H1 (cell line): ENCODE results near the gene MYO15B. TPM values are rescaled to one million over a fixed set of nuclear protein-coding genes. Genes with fewer than 3 reads are reported as not detected.

ENCODE experiments used
- CTCF ChIA-PET: fragments of 300-600 bp; sonication (Branson Sonifier 250); formaldehyde crosslinking; loops from one replicate; lab custom pipeline; 2021; ENCODE audit not compliant: partially characterized antibody; lab: Charles Lee
- POLR2A ChIA-PET: fragments of 300-600 bp; sonication (Branson Sonifier 250); formaldehyde crosslinking; loops from one replicate; lab custom pipeline; 2021; ENCODE audit warnings: inconsistent platforms; ENCODE audit not compliant: partially characterized antibody; lab: Charles Lee
- DNase-seq, 2 experiments: peaks; one replicate each; pipeline versions ENCODE4 v3.0.0 to v3.0.0-alpha.2; 2010 to 2022; ENCODE audit warnings: low spot score in 2 of 2, low read depth in 1 of 2, mixed read lengths in 1 of 2
- FAIRE-seq: peaks from 2 replicates; lab custom pipeline; 2011; peaks lifted over from hg19 to GRCh38; lab: Jason Lieb, UNC
- H2AFZ ChIP-seq: 2 replicates; pipeline ENCODE4 v1.8.1; 2012; ENCODE audit warnings: low read length, inconsistent platforms
- H2AK5ac ChIP-seq: 2 replicates; pipeline ENCODE4 v1.6.1; 2013; ENCODE audit warnings: low read depth, low read length
- H2BK120ac ChIP-seq: replicated peaks from 2 replicates; pipeline ENCODE3; 2013; ENCODE audit warnings: low read depth, low read length, inconsistent platforms
- H2BK12ac ChIP-seq: 2 replicates; pipeline ENCODE4 v1.6.1; 2013; ENCODE audit warnings: low read depth, low read length
- H2BK15ac ChIP-seq: 2 replicates; pipeline ENCODE4 v1.6.1; 2013; ENCODE audit warnings: low read length
- H2BK20ac ChIP-seq: 2 replicates; pipeline ENCODE4 v1.6.1; 2013; ENCODE audit warnings: low read length
- H2BK5ac ChIP-seq: 2 replicates; pipeline ENCODE4 v1.6.1; 2013; ENCODE audit warnings: low read depth, low read length
- H3K14ac ChIP-seq: 2 replicates; pipeline ENCODE4 v1.6.1; 2013; ENCODE audit warnings: inconsistent platforms; ENCODE audit not compliant: insufficient read length
- H3K18ac ChIP-seq: 2 replicates; pipeline ENCODE4 v1.6.1; 2013; ENCODE audit warnings: low read length; ENCODE audit errors: extremely low read depth
- H3K23ac ChIP-seq: 2 replicates; pipeline ENCODE4 v1.6.1; 2013; ENCODE audit warnings: inconsistent platforms; ENCODE audit not compliant: insufficient read length
- H3K23me2 ChIP-seq: 2 replicates; pipeline ENCODE4 v1.6.1; 2013; ENCODE audit warnings: low read depth, low read length
- H3K27ac ChIP-seq: 2 replicates; pipeline ENCODE4 v1.6.1; 2011; ENCODE audit warnings: low read depth, low read length, inconsistent platforms
- H3K27me3 ChIP-seq, 4 experiments: replicated peaks in 1 of 4; 1 replicate in 1 of 4; 2 replicates in 3 of 4; pipeline versions ENCODE4 v1.6.1 to v1.8.1; 2011 to 2013; ENCODE audit warnings: low read length in 3 of 4, mild to moderate bottlenecking in 3 of 4, inconsistent platforms in 2 of 4, mixed read lengths in 2 of 4, moderate library complexity in 1 of 4; ENCODE audit not compliant: control insufficient read depth in 3 of 4, insufficient read depth in 3 of 4; ENCODE audit errors: extremely low read depth in 1 of 4
- H3K36me3 ChIP-seq, 4 experiments: 2 replicates each; pipeline versions ENCODE4 v1.6.1 to v1.8.1; 2011 to 2013; ENCODE audit warnings: mild to moderate bottlenecking in 4 of 4, low read length in 3 of 4, moderate library complexity in 2 of 4, control low read depth in 1 of 4, inconsistent platforms in 1 of 4; ENCODE audit not compliant: insufficient read depth in 4 of 4, control insufficient read depth in 2 of 4
- H3K4ac ChIP-seq: replicated peaks from 2 replicates; pipeline ENCODE3; 2013; ENCODE audit warnings: low read length, low read depth, mixed read lengths, inconsistent platforms; ENCODE audit not compliant: insufficient read length
- H3K4me1 ChIP-seq, 4 experiments: replicated peaks in 1 of 4; 1 replicate in 1 of 4; 2 replicates in 3 of 4; pipeline versions ENCODE4 v1.6.1 to v1.8.1; 2011 to 2013; ENCODE audit warnings: low read length in 3 of 4, inconsistent platforms in 2 of 4, mixed read lengths in 1 of 4; ENCODE audit not compliant: insufficient read depth in 4 of 4, control insufficient read depth in 3 of 4
- H3K4me2 ChIP-seq, 2 experiments: 2 replicates each; pipeline versions ENCODE4 v1.6.1 to v1.8.1; 2011 to 2013; ENCODE audit warnings: low read depth in 2 of 2, low read length in 2 of 2, control low read depth in 1 of 2, inconsistent platforms in 1 of 2, mild to moderate bottlenecking in 1 of 2; ENCODE audit not compliant: insufficient read depth in 1 of 2
- H3K4me3 ChIP-seq, 4 experiments: fragments of 200-600, 300-600 bp in 1 of 4; sonication (generic), shearing (Covaris generic), sonication (Bioruptor Twin) in 1 of 4; 2 replicates each; pipeline versions ENCODE4 v1.5.1 to v1.8.1; 2011 to 2016; ENCODE audit warnings: low read length in 4 of 4, low read depth in 3 of 4, control low read depth in 2 of 4, inconsistent platforms in 2 of 4, mild to moderate bottlenecking in 2 of 4, mixed read lengths in 1 of 4, moderate library complexity in 1 of 4; ENCODE audit not compliant: insufficient read depth in 2 of 4; ENCODE audit errors: extremely low read depth in 1 of 4
- H3K56ac ChIP-seq: replicated peaks from 2 replicates; pipeline ENCODE3; 2013; ENCODE audit warnings: low read depth, mild to moderate bottlenecking, mixed read lengths, low read length, inconsistent platforms; ENCODE audit not compliant: insufficient read length
- H3K79me1 ChIP-seq: 2 replicates; pipeline ENCODE4 v1.6.1; 2013; ENCODE audit warnings: low read depth, low read length, control low read depth
- H3K79me2 ChIP-seq, 2 experiments: 2 replicates each; pipeline versions ENCODE4 v1.6.1 to v1.8.1; 2012 to 2013; ENCODE audit warnings: low read length in 2 of 2, mild to moderate bottlenecking in 2 of 2, inconsistent platforms in 1 of 2; ENCODE audit not compliant: insufficient read depth in 2 of 2, control insufficient read depth in 1 of 2
- H3K9ac ChIP-seq, 4 experiments: replicated peaks in 1 of 4; 1 replicate in 1 of 4; 2 replicates in 3 of 4; pipeline versions ENCODE4 v1.6.1 to v1.8.1; 2011 to 2013; ENCODE audit warnings: low read depth in 3 of 4, low read length in 3 of 4, control low read depth in 2 of 4, mild to moderate bottlenecking in 2 of 4, moderate library complexity in 2 of 4, inconsistent platforms in 1 of 4; ENCODE audit errors: extremely low read depth in 1 of 4
- H3K9me3 ChIP-seq, 2 experiments: 2 replicates each; pipeline versions ENCODE4 v1.6.1 to v1.8.1; 2012 to 2013; ENCODE audit warnings: mild to moderate bottlenecking in 2 of 2, moderate library complexity in 2 of 2, control low read depth in 1 of 2, inconsistent platforms in 1 of 2, low read depth in 1 of 2, low read length in 1 of 2, mixed read lengths in 1 of 2; ENCODE audit not compliant: insufficient read depth in 2 of 2
- H4K20me1 ChIP-seq, 2 experiments: replicated peaks in 1 of 2; 2 replicates each; pipeline versions ENCODE3 to v1.8.1; 2011 to 2013; ENCODE audit warnings: inconsistent platforms in 2 of 2, low read length in 2 of 2, mild to moderate bottlenecking in 1 of 2; ENCODE audit not compliant: insufficient read depth in 2 of 2, control insufficient read depth in 1 of 2
- H4K5ac ChIP-seq: 2 replicates; pipeline ENCODE4 v1.6.1; 2013; ENCODE audit warnings: low read length, low read depth, mixed read lengths, inconsistent platforms; ENCODE audit not compliant: insufficient read length
- H4K8ac ChIP-seq: 2 replicates; pipeline ENCODE4 v1.8.0; 2013; ENCODE audit warnings: mild to moderate bottlenecking, moderate library complexity, low read length, inconsistent platforms; ENCODE audit not compliant: insufficient read depth; ENCODE audit errors: extremely low read depth
- H4K91ac ChIP-seq: replicated peaks from 2 replicates; pipeline ENCODE3; 2013; ENCODE audit warnings: low read length, mixed read lengths, inconsistent platforms; ENCODE audit not compliant: insufficient read length
- CBX8 ChIP-seq: fragments of 300-800, 300-1000 bp; sonication (generic); IDR thresholded peaks from 2 replicates; pipeline ENCODE4 v1.7.1; 2016; ENCODE audit warnings: low read depth, low read length, borderline replicate concordance
- CHD2 ChIP-seq: IDR thresholded peaks from 2 replicates; pipeline ENCODE4 v1.6.1; 2012; ENCODE audit warnings: low read length, improper control_type of control experiment
- CTBP2 ChIP-seq: IDR thresholded peaks from 2 replicates; pipeline ENCODE4 v1.7.0; 2011; ENCODE audit warnings: borderline replicate concordance, mild to moderate bottlenecking, moderate library complexity, mixed read lengths, low read length; ENCODE audit not compliant: insufficient read depth, insufficient read length
- EZH2 ChIP-seq: fragments of 200-600 bp; sonication (generic); IDR thresholded peaks from 2 replicates; pipeline ENCODE4 v1.7.1; 2012; ENCODE audit warnings: low read depth, mild to moderate bottlenecking, moderate library complexity, low read length, inconsistent platforms; ENCODE audit not compliant: severe bottlenecking
- GTF2F1 ChIP-seq: IDR thresholded peaks from 2 replicates; pipeline ENCODE4 v1.6.1; 2012; ENCODE audit warnings: low read depth, low read length, improper control_type of control experiment, borderline replicate concordance
- KDM4A ChIP-seq: IDR thresholded peaks from one replicate; pipeline ENCODE4 v1.7.1; 2012; ENCODE audit warnings: low read depth, mild to moderate bottlenecking, moderate library complexity, low read length, inconsistent platforms; ENCODE audit not compliant: severe bottlenecking
- KDM5A ChIP-seq: fragments of 200-600 bp; IDR thresholded peaks from 2 replicates; pipeline ENCODE4 v1.7.1; 2012; ENCODE audit warnings: mild to moderate bottlenecking, low read length, inconsistent platforms, mixed read lengths
- MAFK ChIP-seq: IDR thresholded peaks from 2 replicates; pipeline ENCODE4 v1.6.1; 2012; ENCODE audit warnings: low read depth, mild to moderate bottlenecking, improper control_type of control experiment, low read length
- RFX5 ChIP-seq: IDR thresholded peaks from 2 replicates; pipeline ENCODE4 v1.6.1; 2011; ENCODE audit warnings: low read depth, low read length, improper control_type of control experiment, borderline replicate concordance
- SRF ChIP-seq: IDR thresholded peaks from 2 replicates; pipeline ENCODE4 v1.6.1; 2011; ENCODE audit warnings: mild to moderate bottlenecking, low read depth, low read length, moderate library complexity
- TCF12 ChIP-seq: IDR thresholded peaks from 2 replicates; pipeline ENCODE4 v1.6.1; 2011; ENCODE audit warnings: low read depth, mild to moderate bottlenecking, low read length
- WGBS, 2 experiments: shearing (Covaris generic) in 1 of 2; methylation state at CpG; one replicate each; pipeline versions ENCODE4 v1.1.6 to v1.1.7; 2013 to 2015; ENCODE audit warnings: low lambda C conversion rate in 2 of 2, mixed read lengths in 2 of 2, inconsistent platforms in 1 of 2, low coverage in 1 of 2, missing lambda C conversion rate in 1 of 2; ENCODE audit not compliant: insufficient replicate concordance in 2 of 2, insufficient coverage in 1 of 2, insufficient read length in 1 of 2; ENCODE audit errors: extremely low coverage in 1 of 2, missing lambda C conversion rate in 1 of 2; 5-methylcytosine and 5-hydroxymethylcytosine counted together
- polyA plus RNA-seq, 7 experiments: library from polyadenylated mRNA; depleted of rRNA in 3 of 7; stranded (reverse) in 5 of 7; unstranded in 2 of 7; fragments of >200 nt in 5 of 7; fragments of 200-250 nt in 2 of 7; gene quantifications; 1 replicate in 5 of 7; 2 replicates in 1 of 7; 4 replicates in 1 of 7; pipeline versions ENCODE4 v1.2.1 to v1.2.3, GENCODE V29; 2011 to 2013; ENCODE audit warnings: missing spikeins in 2 of 7, mixed read lengths in 2 of 7
- total RNA-seq: library from RNA; stranded (reverse); fragmentation: NEBNext Ultra II Directional; extraction: Animal tissue kit (Norgen Biotek cat#: 25700); gene quantifications from 2 replicates; pipeline ENCODE4 v1.2.1, GENCODE V29; 2021

The MYO15B gene
- total and polyA plus RNA-seq, 2 of the 8 experiments (the other 6 are each of a cell fraction or from before 2014, with no cell fraction given): 7.1 to 11.2 TPM

- Histone ChIP-seq H2BK5ac (no peak overlapping the region), H3K36me3 (peaks cover 0 to 3% (median under 1%) of the 10 kb centered on the region in 4 experiments; a peak in 2 of 8 replicates), H3K23ac (no peak overlapping the region), H3K9me3 (no peaks in the 10 kb centered on the region), H3K4me2 (no peak overlapping the region; a peak in 1 of 4 replicates), H4K5ac (no peak overlapping the region), H3K27me3 (no peaks in the 10 kb centered on the region), H2AFZ (no peak overlapping the region), H2BK12ac (no peak overlapping the region), H3K14ac (no peak overlapping the region), H3K4ac (no peak overlapping the region), H4K91ac (no peak overlapping the region), H3K18ac (no peak overlapping the region), H3K56ac (no peak overlapping the region), H3K27ac (no peak overlapping the region), H2BK120ac (no peak overlapping the region), H3K79me1 (no peaks in the 10 kb centered on the region), H2BK15ac (no peak overlapping the region), H3K4me1 (peaks cover 0 to 16% (median 11%) of the 10 kb centered on the region in 4 experiments; a peak in 5 of 7 replicates), H3K23me2 (no peaks in the 10 kb centered on the region), H4K8ac (no peak overlapping the region), H2BK20ac (no peak overlapping the region), H3K9ac (no peak overlapping the region), H2AK5ac (no peak overlapping the region), H4K20me1 (peaks cover 5 to 20% of the 10 kb centered on the region in 2 experiments), H3K79me2 (no peaks in the 10 kb centered on the region), H3K4me3 (no peak overlapping the region)
- CTCF ChIA-PET: interaction anchor here (0.8 to 59.2 kb wide), 15 partner anchors 9 to 395 kb away, joined by 3 to 2200 read pairs (median 8); partner anchors contain the start of genes RECQL5, SAP30BP and SMIM5
- DNase-seq (peak in 1 of 2 experiments; percentile 43), FAIRE-seq (no peak)
- POLR2A ChIA-PET: interaction anchor here (1.1 to 3.4 kb wide), 8 partner anchors 8 to 145 kb away, joined by 3 to 19 read pairs (median 5); a partner anchor contains a TSS
- 92% methylated on average over 20 of the region's 20 CpGs; no CpG with 5 or more reads in 1 of the 2 experiments for WGBS, 2 experiments
- TF ChIP-seq EZH2 (no peak), CHD2 (no peak), TCF12 (no peak), GTF2F1 (no peak), KDM4A (no peak), SRF (no peak), CBX8 (no peak), MAFK (no peak), RFX5 (no peak), CTBP2 (no peak), KDM5A (no peak)
These were observed 47.4 kb downstream of the MYO15B start for GRCh38 chr17:75634754-75635609.
